ENCODE results near the gene SUSD6.

DNA sequence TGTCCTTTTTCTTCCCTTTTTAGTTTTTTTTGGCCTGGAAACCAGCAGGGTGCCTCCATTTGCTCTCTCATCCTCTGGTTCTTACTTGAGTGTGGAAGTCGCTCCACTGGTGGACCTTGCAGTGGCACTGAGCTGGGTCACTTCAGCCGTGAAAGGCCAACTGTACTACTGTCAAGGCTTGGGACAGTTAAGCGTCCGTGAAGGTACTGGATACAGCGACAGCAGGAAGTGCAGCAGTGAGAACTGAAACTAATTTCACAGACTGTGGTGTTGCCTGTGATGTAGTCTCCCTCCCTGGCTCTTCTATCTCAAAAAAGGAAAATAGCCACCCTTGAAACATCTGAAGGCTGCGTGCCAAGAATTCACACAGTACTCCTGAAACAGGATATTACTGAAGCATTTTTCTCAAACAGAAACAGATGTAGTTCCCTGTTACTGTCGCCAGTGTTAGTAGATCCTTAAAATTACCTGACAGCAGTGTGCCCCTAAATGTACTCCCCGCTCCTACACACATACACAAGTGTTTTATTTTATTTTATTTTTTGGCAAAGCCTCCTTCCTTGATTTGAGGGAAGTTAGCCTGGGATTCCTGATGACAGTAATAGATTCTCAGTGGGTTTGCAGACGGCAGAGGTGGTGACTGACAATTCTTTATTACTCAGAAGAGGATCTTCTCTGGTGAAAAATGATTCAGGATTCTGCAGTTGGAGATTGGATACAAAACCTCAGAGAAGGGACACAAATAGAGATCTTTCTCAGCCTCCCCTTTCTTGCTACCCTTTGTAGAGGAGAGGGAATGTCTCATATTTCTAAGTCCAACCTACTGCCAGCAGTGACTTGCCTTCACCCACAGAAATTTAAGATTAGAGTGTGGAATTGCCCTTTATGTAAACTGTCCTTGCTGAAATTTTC is 4.4 kb downstream of the SUSD6 start:
- TF ChIP-seq NRF1 (conservative IDR thresholded peaks at IDR 0.05 in 1 of 2, IDR thresholded peaks at IDR 0.05 in 1 of 2) = no peak
- TF ChIP-seq, protein P1, sequence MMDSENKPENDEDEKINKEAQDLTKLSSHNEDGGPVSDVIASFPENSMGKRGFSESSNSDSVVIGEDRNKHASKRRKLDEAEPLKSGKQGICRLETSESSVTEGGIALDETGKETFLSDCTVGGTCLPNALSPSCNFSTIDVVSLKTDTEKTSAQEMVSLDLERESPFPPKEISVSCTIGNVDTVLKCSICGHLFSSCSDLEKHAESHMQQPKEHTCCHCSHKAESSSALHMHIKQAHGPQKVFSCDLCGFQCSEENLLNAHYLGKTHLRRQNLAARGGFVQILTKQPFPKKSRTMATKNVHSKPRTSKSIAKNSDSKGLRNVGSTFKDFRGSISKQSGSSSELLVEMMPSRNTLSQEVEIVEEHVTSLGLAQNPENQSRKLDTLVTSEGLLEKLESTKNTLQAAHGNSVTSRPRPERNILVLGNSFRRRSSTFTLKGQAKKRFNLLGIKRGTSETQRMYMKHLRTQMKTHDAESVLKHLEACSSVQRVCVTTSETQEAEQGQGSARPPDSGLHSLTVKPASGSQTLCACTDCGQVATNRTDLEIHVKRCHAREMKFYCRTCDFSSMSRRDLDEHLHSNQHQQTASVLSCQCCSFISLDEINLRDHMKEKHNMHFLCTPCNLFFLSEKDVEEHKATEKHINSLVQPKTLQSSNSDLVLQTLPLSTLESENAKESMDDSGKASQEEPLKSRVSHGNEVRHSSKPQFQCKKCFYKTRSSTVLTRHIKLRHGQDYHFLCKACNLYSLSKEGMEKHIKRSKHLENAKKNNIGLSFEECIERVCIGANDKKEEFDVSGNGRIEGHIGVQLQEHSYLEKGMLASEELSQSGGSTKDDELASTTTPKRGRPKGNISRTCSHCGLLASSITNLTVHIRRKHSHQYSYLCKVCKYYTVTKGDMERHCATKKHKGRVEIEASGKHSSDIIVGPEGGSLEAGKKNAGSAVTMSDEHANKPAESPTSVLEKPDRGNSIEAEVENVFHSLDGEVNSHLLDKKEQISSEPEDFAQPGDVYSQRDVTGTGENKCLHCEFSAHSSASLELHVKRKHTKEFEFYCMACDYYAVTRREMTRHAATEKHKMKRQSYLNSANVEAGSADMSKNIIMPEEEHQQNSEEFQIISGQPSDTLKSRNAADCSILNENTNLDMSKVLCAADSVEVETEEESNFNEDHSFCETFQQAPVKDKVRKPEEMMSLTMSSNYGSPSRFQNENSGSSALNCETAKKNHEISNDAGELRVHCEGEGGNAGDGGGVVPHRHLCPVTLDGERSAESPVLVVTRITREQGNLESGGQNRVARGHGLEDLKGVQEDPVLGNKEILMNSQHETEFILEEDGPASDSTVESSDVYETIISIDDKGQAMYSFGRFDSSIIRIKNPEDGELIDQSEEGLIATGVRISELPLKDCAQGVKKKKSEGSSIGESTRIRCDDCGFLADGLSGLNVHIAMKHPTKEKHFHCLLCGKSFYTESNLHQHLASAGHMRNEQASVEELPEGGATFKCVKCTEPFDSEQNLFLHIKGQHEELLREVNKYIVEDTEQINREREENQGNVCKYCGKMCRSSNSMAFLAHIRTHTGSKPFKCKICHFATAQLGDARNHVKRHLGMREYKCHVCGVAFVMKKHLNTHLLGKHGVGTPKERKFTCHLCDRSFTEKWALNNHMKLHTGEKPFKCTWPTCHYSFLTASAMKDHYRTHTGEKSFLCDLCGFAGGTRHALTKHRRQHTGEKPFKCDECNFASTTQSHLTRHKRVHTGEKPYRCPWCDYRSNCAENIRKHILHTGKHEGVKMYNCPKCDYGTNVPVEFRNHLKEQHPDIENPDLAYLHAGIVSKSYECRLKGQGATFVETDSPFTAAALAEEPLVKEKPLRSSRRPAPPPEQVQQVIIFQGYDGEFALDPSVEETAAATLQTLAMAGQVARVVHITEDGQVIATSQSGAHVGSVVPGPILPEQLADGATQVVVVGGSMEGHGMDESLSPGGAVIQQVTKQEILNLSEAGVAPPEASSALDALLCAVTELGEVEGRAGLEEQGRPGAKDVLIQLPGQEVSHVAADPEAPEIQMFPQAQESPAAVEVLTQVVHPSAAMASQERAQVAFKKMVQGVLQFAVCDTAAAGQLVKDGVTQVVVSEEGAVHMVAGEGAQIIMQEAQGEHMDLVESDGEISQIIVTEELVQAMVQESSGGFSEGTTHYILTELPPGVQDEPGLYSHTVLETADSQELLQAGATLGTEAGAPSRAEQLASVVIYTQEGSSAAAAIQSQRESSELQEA (IDR thresholded peaks at IDR 0.05; ENCODE audit: low read depth) = no peak
- no peak for TF ChIP-seq POLR2A (conservative IDR thresholded peaks at IDR 0.05)
- TF ChIP-seq, protein P2, sequence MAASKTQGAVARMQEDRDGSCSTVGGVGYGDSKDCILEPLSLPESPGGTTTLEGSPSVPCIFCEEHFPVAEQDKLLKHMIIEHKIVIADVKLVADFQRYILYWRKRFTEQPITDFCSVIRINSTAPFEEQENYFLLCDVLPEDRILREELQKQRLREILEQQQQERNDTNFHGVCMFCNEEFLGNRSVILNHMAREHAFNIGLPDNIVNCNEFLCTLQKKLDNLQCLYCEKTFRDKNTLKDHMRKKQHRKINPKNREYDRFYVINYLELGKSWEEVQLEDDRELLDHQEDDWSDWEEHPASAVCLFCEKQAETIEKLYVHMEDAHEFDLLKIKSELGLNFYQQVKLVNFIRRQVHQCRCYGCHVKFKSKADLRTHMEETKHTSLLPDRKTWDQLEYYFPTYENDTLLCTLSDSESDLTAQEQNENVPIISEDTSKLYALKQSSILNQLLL (CRISPR knock-in tag; IDR thresholded peaks at IDR 0.05; ENCODE audit: borderline replicate concordance) = no peak
- TF ChIP-seq, protein P3, sequence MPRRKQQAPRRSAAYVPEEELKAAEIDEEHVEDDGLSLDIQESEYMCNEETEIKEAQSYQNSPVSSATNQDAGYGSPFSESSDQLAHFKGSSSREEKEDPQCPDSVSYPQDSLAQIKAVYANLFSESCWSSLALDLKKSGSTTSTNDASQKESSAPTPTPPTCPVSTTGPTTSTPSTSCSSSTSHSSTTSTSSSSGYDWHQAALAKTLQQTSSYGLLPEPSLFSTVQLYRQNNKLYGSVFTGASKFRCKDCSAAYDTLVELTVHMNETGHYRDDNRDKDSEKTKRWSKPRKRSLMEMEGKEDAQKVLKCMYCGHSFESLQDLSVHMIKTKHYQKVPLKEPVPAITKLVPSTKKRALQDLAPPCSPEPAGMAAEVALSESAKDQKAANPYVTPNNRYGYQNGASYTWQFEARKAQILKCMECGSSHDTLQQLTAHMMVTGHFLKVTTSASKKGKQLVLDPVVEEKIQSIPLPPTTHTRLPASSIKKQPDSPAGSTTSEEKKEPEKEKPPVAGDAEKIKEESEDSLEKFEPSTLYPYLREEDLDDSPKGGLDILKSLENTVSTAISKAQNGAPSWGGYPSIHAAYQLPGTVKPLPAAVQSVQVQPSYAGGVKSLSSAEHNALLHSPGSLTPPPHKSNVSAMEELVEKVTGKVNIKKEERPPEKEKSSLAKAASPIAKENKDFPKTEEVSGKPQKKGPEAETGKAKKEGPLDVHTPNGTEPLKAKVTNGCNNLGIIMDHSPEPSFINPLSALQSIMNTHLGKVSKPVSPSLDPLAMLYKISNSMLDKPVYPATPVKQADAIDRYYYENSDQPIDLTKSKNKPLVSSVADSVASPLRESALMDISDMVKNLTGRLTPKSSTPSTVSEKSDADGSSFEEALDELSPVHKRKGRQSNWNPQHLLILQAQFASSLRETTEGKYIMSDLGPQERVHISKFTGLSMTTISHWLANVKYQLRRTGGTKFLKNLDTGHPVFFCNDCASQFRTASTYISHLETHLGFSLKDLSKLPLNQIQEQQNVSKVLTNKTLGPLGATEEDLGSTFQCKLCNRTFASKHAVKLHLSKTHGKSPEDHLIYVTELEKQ (CRISPR knock-in tag; IDR thresholded peaks at IDR 0.05) = no peak
- TF ChIP-seq MEF2D (tag; conservative IDR thresholded peaks at IDR 0.05; ENCODE audit: low read depth) = no peak
- TF ChIP-seq, protein P4, sequence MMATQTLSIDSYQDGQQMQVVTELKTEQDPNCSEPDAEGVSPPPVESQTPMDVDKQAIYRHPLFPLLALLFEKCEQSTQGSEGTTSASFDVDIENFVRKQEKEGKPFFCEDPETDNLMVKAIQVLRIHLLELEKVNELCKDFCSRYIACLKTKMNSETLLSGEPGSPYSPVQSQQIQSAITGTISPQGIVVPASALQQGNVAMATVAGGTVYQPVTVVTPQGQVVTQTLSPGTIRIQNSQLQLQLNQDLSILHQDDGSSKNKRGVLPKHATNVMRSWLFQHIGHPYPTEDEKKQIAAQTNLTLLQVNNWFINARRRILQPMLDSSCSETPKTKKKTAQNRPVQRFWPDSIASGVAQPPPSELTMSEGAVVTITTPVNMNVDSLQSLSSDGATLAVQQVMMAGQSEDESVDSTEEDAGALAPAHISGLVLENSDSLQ (IDR thresholded peaks at IDR 0.05) = no peak
- no peak for TF ChIP-seq NONO (IDR thresholded peaks at IDR 0.05; ENCODE audit: low read depth in 2 of 2, low read length in 1 of 2)
- no peak for TF ChIP-seq RAD21 (CRISPR knock-in tag; conservative IDR thresholded peaks at IDR 0.05 in 1 of 2, IDR thresholded peaks at IDR 0.05 in 1 of 2)
- TF ChIP-seq ZNF253 (CRISPR knock-in tag; conservative IDR thresholded peaks at IDR 0.05) = no peak
